K562 (cell line): ENCODE results near the gene FIZ1. TPM values are rescaled to one million over a fixed set of nuclear protein-coding genes. Genes with fewer than 3 reads are reported as not detected.

ENCODE experiments used
- ATAC-seq: fragments of 200-7000 bp; cut with Tn5 transposase; 3 replicates; pipeline ENCODE4 v1.9.1; 2020; ENCODE audit warnings: moderate library complexity
- BruUV-seq: library from RNA; stranded (reverse); fragments of 400-500 nt; replicated peaks from 2 replicates; lab custom pipeline; 2021; lab: Mats Ljungman, UMichigan
- CTCF ChIA-PET: fragments of 300-600 bp; formaldehyde crosslinking; extraction: SDS; loops from one replicate; lab custom pipeline; 2021; ENCODE audit warnings: low intra/inter-chr PET ratio; lab: Yijun Ruan, JAX
- POLR2A ChIA-PET: fragments of 300-600, 350-650 bp; sonication (Branson Sonifier 250); formaldehyde crosslinking; extraction: SDS; loops from one replicate; lab custom pipeline; 2021; ENCODE audit warnings: antibody characterized with exemption, inconsistent platforms; lab: Yijun Ruan, JAX
- DNase-seq, 4 experiments: peaks; one replicate each; pipeline versions ENCODE4 v3.0.0 to v3.0.0-alpha.2; 2011 to 2018; ENCODE audit warnings: low spot score in 3 of 4, mixed read lengths in 3 of 4; ENCODE audit errors: extremely low read depth in 1 of 4
- FAIRE-seq: peaks from 2 replicates; lab custom pipeline; 2011; peaks lifted over from hg19 to GRCh38; lab: Jason Lieb, UNC
- H2AFZ ChIP-seq: 2 replicates; pipeline ENCODE4 v1.6.0; 2011; ENCODE audit warnings: low read depth, low read length, control low read depth, inconsistent platforms
- H3K27ac ChIP-seq: fragments of 200-600 bp; 3 replicates; pipeline ENCODE4 v1.8.0; 2011; ENCODE audit warnings: low read depth, mild to moderate bottlenecking, control low read depth, inconsistent platforms, low read length, moderate library complexity, mixed read lengths; ENCODE audit errors: extremely low read depth
- H3K27me3 ChIP-seq, 2 experiments: fragments of 300-600 bp in 1 of 2; 2 replicates in 1 of 2; 3 replicates in 1 of 2; pipeline versions ENCODE4 v1.6.0 to v1.8.0; 2011; ENCODE audit warnings: inconsistent platforms in 2 of 2, low read length in 2 of 2, mild to moderate bottlenecking in 1 of 2, mixed read lengths in 1 of 2, moderate library complexity in 1 of 2; ENCODE audit not compliant: control insufficient read depth in 2 of 2, insufficient read depth in 2 of 2
- H3K36me3 ChIP-seq: fragments of 300-600 bp; 3 replicates; pipeline ENCODE4 v1.8.0; 2011; ENCODE audit warnings: mild to moderate bottlenecking, low read length, inconsistent platforms; ENCODE audit not compliant: control insufficient read depth, insufficient read depth
- H3K4me1 ChIP-seq, 2 experiments: fragments of 200-600 bp in 1 of 2; replicated peaks in 1 of 2; 2 replicates in 1 of 2; 3 replicates in 1 of 2; pipeline versions ENCODE4 v1.5.1 to v1.8.0; 2011; ENCODE audit warnings: inconsistent platforms in 2 of 2, low read length in 2 of 2, mild to moderate bottlenecking in 1 of 2, mixed read lengths in 1 of 2, moderate library complexity in 1 of 2; ENCODE audit not compliant: control insufficient read depth in 2 of 2, insufficient read depth in 2 of 2
- H3K4me2 ChIP-seq: 2 replicates; pipeline ENCODE4 v1.6.1; 2011; ENCODE audit warnings: low read length, control low read depth, inconsistent platforms, mixed read lengths; ENCODE audit not compliant: insufficient read depth
- H3K4me3 ChIP-seq: fragments of 200-600 bp; sonication (generic), shearing (Covaris generic); 2 replicates; pipeline ENCODE4 v1.5.1; 2016; ENCODE audit warnings: control low read depth, inconsistent platforms
- H3K79me2 ChIP-seq: fragments of 200-600 bp; 3 replicates; pipeline ENCODE4 v1.8.0; 2011; ENCODE audit warnings: low read length, inconsistent platforms; ENCODE audit not compliant: control insufficient read depth, insufficient read depth
- H3K9ac ChIP-seq, 2 experiments: 2 replicates each; pipeline versions ENCODE4 v1.6.0 to v1.6.1; 2011; ENCODE audit warnings: low read depth in 2 of 2, low read length in 2 of 2, control low read depth in 1 of 2, inconsistent platforms in 1 of 2, mild to moderate bottlenecking in 1 of 2, mixed read lengths in 1 of 2; ENCODE audit not compliant: insufficient read depth in 1 of 2
- H3K9me1 ChIP-seq: one replicate; pipeline ENCODE4 v1.6.0; 2011; ENCODE audit warnings: inconsistent platforms, mild to moderate bottlenecking, low read length, moderate library complexity; ENCODE audit not compliant: control insufficient read depth, insufficient read depth
- H3K9me3 ChIP-seq: replicated peaks from 2 replicates; pipeline ENCODE4 v1.5.1; 2011; ENCODE audit warnings: low read depth, low read length, inconsistent platforms; ENCODE audit not compliant: control insufficient read depth, insufficient read depth
- H4K20me1 ChIP-seq: replicated peaks from 2 replicates; pipeline ENCODE4 v1.6.1; 2011; ENCODE audit warnings: low read length, inconsistent platforms, mixed read lengths; ENCODE audit not compliant: control insufficient read depth, insufficient read depth
- AFF4 ChIP-seq: sonication (generic); formaldehyde crosslinking; IDR thresholded peaks from 2 replicates; pipeline ENCODE4 v1.8.0; 2023; ENCODE audit warnings: mild to moderate bottlenecking, missing genetic modification reagents
- CTBP1 ChIP-seq: fragments of 450-650 bp; IDR thresholded peaks from 2 replicates; pipeline ENCODE4 v1.6.1; 2016; ENCODE audit warnings: borderline replicate concordance
- DIDO1 ChIP-seq: fragments of 450-650 bp; IDR thresholded peaks from 2 replicates; pipeline ENCODE4 v1.6.1; 2016; ENCODE audit warnings: low read depth, missing biosample characterization, missing genetic modification characterization
- KDM1A ChIP-seq, 2 experiments: fragments of 450-650 bp; IDR thresholded peaks; 2 replicates each; pipeline ENCODE4 v1.6.1; 2016; ENCODE audit warnings: mild to moderate bottlenecking in 2 of 2
- MCM5 ChIP-seq: fragments of 450-650 bp; IDR thresholded peaks from 2 replicates; pipeline ENCODE4 v1.6.1; 2016; ENCODE audit warnings: low read depth
- PTBP1 ChIP-seq: fragments of 200-400 bp; formaldehyde crosslinking; IDR thresholded peaks from 2 replicates; pipeline ENCODE4 v1.6.1; 2017; ENCODE audit warnings: low read depth, low read length
- TARDBP ChIP-seq: fragments of 450-650 bp; IDR thresholded peaks from 2 replicates; pipeline ENCODE4 v1.6.1; 2016
- USF1 ChIP-seq: sonication (generic); formaldehyde crosslinking; IDR thresholded peaks from 2 replicates; pipeline ENCODE4 v1.9.0; 2022; ENCODE audit warnings: mild to moderate bottlenecking, missing genetic modification reagents
- ZNF143 ChIP-seq: sonication (generic); formaldehyde crosslinking; IDR thresholded peaks from 2 replicates; pipeline ENCODE4 v1.9.0; 2022; ENCODE audit warnings: mild to moderate bottlenecking, missing genetic modification reagents
- ZNF507 ChIP-seq: conservative IDR thresholded peaks from 2 replicates; pipeline ENCODE4 v1.6.1; 2017; ENCODE audit warnings: missing genetic modification characterization, missing compliant biosample characterization
- ZNF778 ChIP-seq: fragments of 450-650 bp; formaldehyde crosslinking; IDR thresholded peaks from 2 replicates; pipeline ENCODE4 v1.4.0; 2020; ENCODE audit warnings: mild to moderate bottlenecking, moderate library complexity
- WGBS: fragments of 100-300 bp; shearing (Covaris generic); methylation state at CpG from one replicate; pipeline ENCODE4 v1.1.6; 2016; ENCODE audit warnings: low coverage, mixed read lengths; ENCODE audit not compliant: insufficient coverage; ENCODE audit errors: missing lambda C conversion rate; 5-methylcytosine and 5-hydroxymethylcytosine counted together
- in situ Hi-C: fragments of 300-500 bp; cut with MboI; formaldehyde crosslinking; loops from 4 replicates; pipeline ENCODE4 v1.15.0; 2018; ENCODE audit warnings: inconsistent platforms, mixed read lengths
- intact Hi-C: fragments of 100-400 bp; cut with micrococcal nuclease; formaldehyde crosslinking; loops from 2 replicates; pipeline ENCODE4 v1.14.2; 2022
- polyA plus RNA-seq, 8 experiments: library from polyadenylated mRNA; depleted of rRNA in 4 of 8; stranded (reverse) in 5 of 8; unstranded in 3 of 8; fragments of >200 nt; fragmentation: Nextera tagmentation in 2 of 8; fragmentation: Illumina TruSeq in 1 of 8; extraction: Ambion mirVana in 2 of 8; extraction: Trizol in 1 of 8; gene quantifications; 2 replicates each; pipeline versions ENCODE4 v1.2.1 to v1.2.3, GENCODE V29; 2011 to 2014; ENCODE audit warnings: inconsistent platforms in 1 of 8, missing spikeins in 1 of 8
- total RNA-seq, 7 experiments: library from RNA; depleted of rRNA in 6 of 7; stranded (reverse); fragments of >200 nt in 6 of 7; fragmentation: Illumina TruSeq in 2 of 7; extraction: Trizol in 2 of 7; gene quantifications; 2 replicates each; pipeline versions ENCODE4 v1.2.1 to v1.2.3, GENCODE V29; 2011 to 2021; ENCODE audit warnings: low replicate concordance in 1 of 7
- TF ChIP-seq, protein P1 (sequence below): sonication (generic); formaldehyde crosslinking; IDR thresholded peaks from 2 replicates; pipeline ENCODE4 v1.8.1; 2023; ENCODE audit warnings: mild to moderate bottlenecking, missing genetic modification reagents

FIZ1 gene
- total and polyA plus RNA-seq, 9 of the 15 experiments (the other 6 are each of a cell fraction or from before 2014, with no cell fraction given): 0.79 to 17.5 (median 5.5) TPM

GRCh38 chr19:55544014-55544413 lies 55.3 kb downstream of the FIZ1 start:
- ChIA-PET CTCF (no interaction called here), POLR2A (interaction anchor here (0.7 kb wide), 1 partner anchor 29 kb away, joined by 3 read pairs; no protein-coding TSS in a partner anchor)
- Histone ChIP-seq H2AFZ (no peak overlapping the region; the same call in 1 of the 2 replicates), H3K27ac (no peak overlapping the region), H3K9ac (peak overlapping the region in 1 of 2 experiments; percentile 52; a peak in 2 of 4 replicates), H4K20me1 (no peaks in the 10 kb centered on the region), H3K36me3 (no peaks in the 10 kb centered on the region), H3K27me3 (no peaks in the 10 kb centered on the region), H3K9me3 (no peaks in the 10 kb centered on the region), H3K9me1 (peaks cover 4% of the 10 kb centered on the region), H3K4me1 (peaks cover 39 to 61% of the 10 kb centered on the region in 2 experiments), H3K4me2 (no peak overlapping the region; the same call in 1 of the 2 replicates), H3K4me3 (no peak overlapping the region), H3K79me2 (no peaks in the 10 kb centered on the region)
- no peak for FAIRE-seq
- BruUV-seq: no TSS peak
- DNase-seq: no peak
- WGBS: 46% methylated on average over 12 of the region's 15 CpGs
- ATAC-seq: no peak
- intact Hi-C loops: no loop called here
- in situ Hi-C loops: no loop called here
- TF ChIP-seq USF1 (CRISPR knock-in tag) (peak; percentile 30; the same call in 1 of the 2 replicates), KDM1A (IDR thresholded peaks at IDR 0.05) (no peak), ZNF143 (CRISPR knock-in tag) (0 out of 2 replicates have a peak, but pooled peaks have one; percentile 34), PTBP1 (no peak), DIDO1 (tag) (no peak), ZNF507 (tag) (no peak), ZNF778 (CRISPR knock-in tag) (no peak), CTBP1 (no peak), AFF4 (CRISPR knock-in tag) (no peak), TARDBP (no peak), MCM5 (no peak)
- TF ChIP-seq, protein P1, sequence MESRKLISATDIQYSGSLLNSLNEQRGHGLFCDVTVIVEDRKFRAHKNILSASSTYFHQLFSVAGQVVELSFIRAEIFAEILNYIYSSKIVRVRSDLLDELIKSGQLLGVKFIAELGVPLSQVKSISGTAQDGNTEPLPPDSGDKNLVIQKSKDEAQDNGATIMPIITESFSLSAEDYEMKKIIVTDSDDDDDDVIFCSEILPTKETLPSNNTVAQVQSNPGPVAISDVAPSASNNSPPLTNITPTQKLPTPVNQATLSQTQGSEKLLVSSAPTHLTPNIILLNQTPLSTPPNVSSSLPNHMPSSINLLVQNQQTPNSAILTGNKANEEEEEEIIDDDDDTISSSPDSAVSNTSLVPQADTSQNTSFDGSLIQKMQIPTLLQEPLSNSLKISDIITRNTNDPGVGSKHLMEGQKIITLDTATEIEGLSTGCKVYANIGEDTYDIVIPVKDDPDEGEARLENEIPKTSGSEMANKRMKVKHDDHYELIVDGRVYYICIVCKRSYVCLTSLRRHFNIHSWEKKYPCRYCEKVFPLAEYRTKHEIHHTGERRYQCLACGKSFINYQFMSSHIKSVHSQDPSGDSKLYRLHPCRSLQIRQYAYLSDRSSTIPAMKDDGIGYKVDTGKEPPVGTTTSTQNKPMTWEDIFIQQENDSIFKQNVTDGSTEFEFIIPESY: peak; percentile 75; the same call in 1 of the 2 replicates
